ENCODE data around the gene SNX20. TPM values are rescaled to one million over a fixed set of nuclear protein-coding genes. Genes with fewer than 3 reads are reported as not detected.
A peak's percentile ranks its signal among the peaks of the same experiment; 100 is the strongest.

The SNX20 gene
- total RNA-seq, 4 donors from 2014 or later, result 0.84 to 1.8 (median 1.0) TPM

DNA sequence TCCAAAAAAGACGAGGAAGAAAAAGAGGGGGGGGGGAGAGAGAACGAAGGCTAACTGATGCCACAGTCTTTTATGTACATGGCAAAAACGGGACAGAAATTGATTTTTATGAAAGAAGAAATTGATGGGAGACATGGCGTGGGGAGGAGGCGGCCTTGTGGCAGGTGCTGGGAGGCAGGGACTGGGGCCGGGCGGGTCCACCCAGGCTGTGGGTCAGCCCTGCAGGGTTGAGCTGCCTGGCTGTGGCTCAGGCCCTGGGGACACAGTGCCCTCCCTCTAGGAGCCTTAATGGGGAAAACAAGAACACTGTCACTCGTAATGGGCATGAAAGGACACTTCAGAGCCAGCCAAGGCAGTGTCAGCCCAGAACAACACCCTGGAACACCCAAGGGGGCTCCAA lies 34.8 kb downstream of the SNX20 start:
- no peak overlapping the region for H3K27ac ChIP-seq
- H3K4me3 ChIP-seq, result no peak overlapping the region
- no peak for TF ChIP-seq POLR2AphosphoS5 (IDR thresholded peaks at IDR 0.05)
- TF ChIP-seq, protein P1, sequence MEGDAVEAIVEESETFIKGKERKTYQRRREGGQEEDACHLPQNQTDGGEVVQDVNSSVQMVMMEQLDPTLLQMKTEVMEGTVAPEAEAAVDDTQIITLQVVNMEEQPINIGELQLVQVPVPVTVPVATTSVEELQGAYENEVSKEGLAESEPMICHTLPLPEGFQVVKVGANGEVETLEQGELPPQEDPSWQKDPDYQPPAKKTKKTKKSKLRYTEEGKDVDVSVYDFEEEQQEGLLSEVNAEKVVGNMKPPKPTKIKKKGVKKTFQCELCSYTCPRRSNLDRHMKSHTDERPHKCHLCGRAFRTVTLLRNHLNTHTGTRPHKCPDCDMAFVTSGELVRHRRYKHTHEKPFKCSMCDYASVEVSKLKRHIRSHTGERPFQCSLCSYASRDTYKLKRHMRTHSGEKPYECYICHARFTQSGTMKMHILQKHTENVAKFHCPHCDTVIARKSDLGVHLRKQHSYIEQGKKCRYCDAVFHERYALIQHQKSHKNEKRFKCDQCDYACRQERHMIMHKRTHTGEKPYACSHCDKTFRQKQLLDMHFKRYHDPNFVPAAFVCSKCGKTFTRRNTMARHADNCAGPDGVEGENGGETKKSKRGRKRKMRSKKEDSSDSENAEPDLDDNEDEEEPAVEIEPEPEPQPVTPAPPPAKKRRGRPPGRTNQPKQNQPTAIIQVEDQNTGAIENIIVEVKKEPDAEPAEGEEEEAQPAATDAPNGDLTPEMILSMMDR (IDR thresholded peaks at IDR 0.05), result no peak
- TF ChIP-seq POLR2A (IDR thresholded peaks at IDR 0.05), result no peak
- TF ChIP-seq EP300 (IDR thresholded peaks at IDR 0.05), result no peak
- H3K36me3 ChIP-seq, result peaks cover 0 to 46% of the 10 kb centered on the region in 2 donors
- ATAC-seq, result no peak
- no peaks in the 10 kb centered on the region for H3K27me3 ChIP-seq
- H3K4me1 ChIP-seq, result peaks cover 0 to 20% (median 0%) of the 10 kb centered on the region in 3 donors
- WGBS, 2 donors (ENCODE audit: low coverage in 1 of 2), result 68 to 78% methylated on average over 6 to 7 of the region's 8 CpGs
- no peaks in the 10 kb centered on the region for H3K9me3 ChIP-seq

DNA sequence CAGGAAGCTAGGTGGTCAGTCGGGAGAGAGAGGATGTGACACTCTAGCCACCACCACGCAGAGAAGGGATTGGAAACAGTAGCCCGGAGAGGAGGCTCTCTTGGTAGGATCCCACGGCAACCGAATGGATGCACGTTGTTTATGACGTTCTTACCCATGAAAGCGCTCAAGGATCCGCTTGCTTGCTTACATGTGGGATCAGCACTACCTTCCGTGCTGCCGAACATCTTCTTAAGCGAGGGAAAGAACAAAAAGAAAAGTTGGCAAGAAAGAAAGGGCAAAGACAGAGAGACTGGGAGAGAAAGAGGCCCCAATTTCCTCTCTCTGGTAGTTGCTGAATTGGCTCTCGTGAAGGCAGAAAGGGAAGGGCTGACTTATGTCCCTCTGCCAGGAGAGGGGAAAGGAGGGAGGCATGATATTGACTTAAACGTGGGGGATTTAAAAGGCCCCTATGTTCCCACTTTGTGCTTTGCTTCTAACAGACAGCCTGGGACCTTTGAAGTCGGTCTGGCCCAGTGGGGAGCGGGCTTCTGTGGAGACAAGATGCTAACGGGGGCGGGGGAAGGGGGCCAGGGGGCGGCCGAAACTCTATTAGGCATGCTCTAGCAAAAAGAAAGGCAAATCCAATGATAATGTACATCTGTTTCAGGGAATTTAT lies 35.4 kb downstream of the SNX20 start:
- peaks cover 0 to 20% (median 0%) of the 10 kb centered on the region in 3 donors for H3K4me1 ChIP-seq
- TF ChIP-seq POLR2AphosphoS5 (IDR thresholded peaks at IDR 0.05), result no peak
- no peak for TF ChIP-seq EP300 (IDR thresholded peaks at IDR 0.05)
- TF ChIP-seq POLR2A (IDR thresholded peaks at IDR 0.05), result no peak
- TF ChIP-seq, protein P1 (IDR thresholded peaks at IDR 0.05), result no peak
- peaks cover 0 to 52% of the 10 kb centered on the region in 2 donors for H3K36me3 ChIP-seq
- ATAC-seq, result no peak
- no peak overlapping the region for H3K4me3 ChIP-seq
- no peak overlapping the region for H3K27ac ChIP-seq
- WGBS, 2 donors (ENCODE audit: low coverage in 1 of 2), result 52 to 61% methylated on average over 7 to 10 of the region's 20 CpGs
- no peaks in the 10 kb centered on the region for H3K27me3 ChIP-seq
- no peaks in the 10 kb centered on the region for H3K9me3 ChIP-seq

DNA sequence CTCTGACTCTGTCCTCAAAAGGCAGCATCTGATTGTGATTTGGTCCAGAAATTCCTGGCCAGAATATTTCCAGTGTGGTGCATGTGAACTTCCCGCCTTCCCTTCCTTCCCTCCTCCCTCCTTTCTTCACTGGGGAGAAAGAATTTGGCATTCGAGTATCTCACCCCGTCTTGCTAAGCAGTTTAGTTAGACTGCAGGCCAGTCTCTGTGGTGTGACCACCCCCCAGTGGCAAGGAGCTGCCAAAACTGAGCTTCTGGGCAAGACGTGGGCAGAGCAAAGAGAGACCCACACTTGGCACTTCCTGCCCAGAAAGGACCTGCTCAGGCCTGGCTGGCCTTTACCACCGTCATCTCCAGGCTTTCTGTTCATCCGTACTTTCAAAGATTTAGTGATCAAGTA lies 36.4 kb downstream of the SNX20 start:
- peak; percentile 62 for ATAC-seq
- WGBS, 2 donors (ENCODE audit: low coverage in 1 of 2), result 0 to 29% methylated on average over 2 to 6 of the region's 6 CpGs
- H3K27me3 ChIP-seq, result no peaks in the 10 kb centered on the region

DNA sequence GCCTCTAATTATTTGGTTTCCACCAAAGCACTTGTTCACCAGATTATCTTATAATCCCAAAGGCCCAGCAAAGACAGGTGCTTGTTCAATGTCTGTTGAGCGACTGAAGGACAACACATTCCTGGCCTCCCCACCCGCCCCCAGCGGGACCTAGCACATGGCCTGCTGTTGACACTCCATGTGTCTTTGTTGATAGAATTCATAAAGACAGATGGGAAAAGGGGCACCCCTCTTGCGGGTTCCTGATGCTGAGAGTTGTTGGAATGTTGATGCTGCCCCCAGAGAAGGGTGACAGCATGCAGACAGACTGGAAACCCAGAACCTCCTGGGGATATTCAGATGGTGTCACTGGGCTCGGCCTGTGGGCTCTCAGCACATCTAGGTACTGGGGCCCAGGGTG lies 36.9 kb downstream of the SNX20 start:
- WGBS, 2 donors (ENCODE audit: low coverage in 1 of 2), result 100% methylated on average over 1 of the region's 5 CpGs; no CpG with 5 or more reads in 1 of the 2 donors
- Histone ChIP-seq H3K27ac (peak overlapping the region in 1 of 4 donors; percentile 14), H3K36me3 (peaks cover 0 to 53% of the 10 kb centered on the region in 2 donors), H3K4me1 (peaks cover 0 to 20% (median 0%) of the 10 kb centered on the region in 3 donors), H3K27me3 (no peaks in the 10 kb centered on the region), H3K4me3 (no peak overlapping the region), H3K9me3 (no peaks in the 10 kb centered on the region)
- TF ChIP-seq, protein P1 (IDR thresholded peaks at IDR 0.05), result no peak
- TF ChIP-seq EP300 (IDR thresholded peaks at IDR 0.05) (no peak), POLR2AphosphoS5 (IDR thresholded peaks at IDR 0.05) (no peak), POLR2A (IDR thresholded peaks at IDR 0.05) (no peak)
- ATAC-seq, result no peak

More for the DNA sequence above, 36.4 kb downstream of the SNX20 start:
- TF ChIP-seq, protein P1 (IDR thresholded peaks at IDR 0.05), result peak in 3 of 4 experiments; percentile 25 to 51 (median 46)
- TF ChIP-seq EP300 (IDR thresholded peaks at IDR 0.05) (no peak), POLR2AphosphoS5 (IDR thresholded peaks at IDR 0.05) (peak; percentile 32)
- H3K36me3 ChIP-seq, result peaks cover 0 to 54% of the 10 kb centered on the region in 2 donors
- H3K9me3 ChIP-seq, result no peaks in the 10 kb centered on the region
- H3K4me3 ChIP-seq, result no peak overlapping the region
- H3K4me1 ChIP-seq, result peaks cover 0 to 20% (median 0%) of the 10 kb centered on the region in 3 donors
- H3K27ac ChIP-seq, result peak overlapping the region in 1 of 4 donors; percentile 14

DNA sequence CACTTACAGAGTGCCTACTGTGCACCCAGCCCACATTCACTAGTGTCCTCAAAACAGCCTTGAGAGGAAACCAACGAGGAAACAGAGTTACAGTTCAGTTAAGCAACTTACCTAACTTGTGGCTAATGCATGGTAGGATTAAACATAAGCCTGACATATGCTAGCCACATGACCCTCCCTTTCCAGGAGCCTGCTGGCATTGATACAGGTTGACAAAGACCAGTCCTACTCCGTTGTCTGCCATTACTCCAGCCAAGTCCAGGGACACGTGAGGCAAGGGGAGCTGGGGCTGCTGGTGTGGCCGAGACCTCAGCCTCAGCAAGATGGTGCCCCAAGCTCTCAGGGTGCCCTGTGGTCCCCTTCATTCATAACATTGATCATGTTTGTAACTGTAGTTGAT lies 37.9 kb downstream of the SNX20 start:
- no peak overlapping the region for H3K27ac ChIP-seq
- H3K9me3 ChIP-seq, result no peaks in the 10 kb centered on the region
- no peak overlapping the region for H3K4me3 ChIP-seq
- H3K36me3 ChIP-seq, result peaks cover 0 to 52% of the 10 kb centered on the region in 2 donors
- no peak for TF ChIP-seq EP300 (IDR thresholded peaks at IDR 0.05)
- TF ChIP-seq POLR2A (IDR thresholded peaks at IDR 0.05), result no peak
- TF ChIP-seq, protein P1 (IDR thresholded peaks at IDR 0.05), result no peak
- TF ChIP-seq POLR2AphosphoS5 (IDR thresholded peaks at IDR 0.05), result no peak
- no peaks in the 10 kb centered on the region for H3K27me3 ChIP-seq
- peaks cover 0 to 20% (median 0%) of the 10 kb centered on the region in 3 donors for H3K4me1 ChIP-seq
- WGBS, 2 donors (ENCODE audit: low coverage in 1 of 2), result 78 to 100% methylated on average over 1 to 3 of the region's 4 CpGs
- no peak for ATAC-seq

Data from gastroesophageal sphincter (tissue), 4 donors.